B cell (primary cell): ENCODE results near the gene RAD21L1. TPM values are rescaled to one million over a fixed set of nuclear protein-coding genes. Genes with fewer than 3 reads are reported as not detected.

ENCODE experiments used
- ATAC-seq: fragments of 200-7000 bp; cut with Tn5 transposase; one replicate; pipeline ENCODE4 v1.10.0; 2021; ENCODE audit warnings: low read depth, mild to moderate bottlenecking, moderate number of reproducible peaks, moderate library complexity
- CTCF ChIA-PET: fragments of 350-600 bp; sonication (Branson Sonifier 250); formaldehyde crosslinking; loops from one replicate; lab custom pipeline; 2021; ENCODE audit warnings: antibody characterized with exemption, inconsistent platforms; lab: Charles Lee
- POLR2A ChIA-PET: fragments of 350-600 bp; sonication (Branson Sonifier 250); formaldehyde crosslinking; loops from one replicate; lab custom pipeline; 2021; ENCODE audit warnings: antibody characterized with exemption; lab: Charles Lee
- DNase-seq: peaks from one replicate; pipeline ENCODE4 v3.0.0; 2013
- H2AFZ ChIP-seq: 2 replicates; pipeline ENCODE4 v1.6.1; 2012; ENCODE audit warnings: mild to moderate bottlenecking, low read depth, low read length; ENCODE audit not compliant: insufficient read depth, poor library complexity, severe bottlenecking
- H3K27ac ChIP-seq, 2 donors: 1 replicate in 1 of 2; 2 replicates in 1 of 2; pipeline ENCODE4 v1.5.1; 2012 to 2013; ENCODE audit warnings: low read length in 2 of 2, mild to moderate bottlenecking in 2 of 2, moderate library complexity in 1 of 2
- H3K27me3 ChIP-seq, 4 experiments: fragments of 200-600 bp in 1 of 4; sonication (generic) in 1 of 4; replicated peaks in 1 of 4; 1 replicate in 2 of 4; 2 replicates in 2 of 4; pipeline versions ENCODE4 v1.6.1 to v1.7.0; 2013 to 2016; ENCODE audit warnings: low read length in 3 of 4, mild to moderate bottlenecking in 2 of 4, mixed read lengths in 1 of 4, moderate library complexity in 1 of 4; ENCODE audit not compliant: insufficient read depth in 4 of 4, control insufficient read depth in 3 of 4; ENCODE audit errors: control extremely low read depth in 1 of 4
- H3K36me3 ChIP-seq, 2 experiments: replicated peaks in 1 of 2; 1 replicate in 1 of 2; 2 replicates in 1 of 2; pipeline versions ENCODE4 v1.6.1 to v1.7.1; 2013; ENCODE audit warnings: low read length in 1 of 2; ENCODE audit not compliant: insufficient read depth in 2 of 2, control insufficient read depth in 1 of 2; ENCODE audit errors: control extremely low read depth in 1 of 2, extremely low read depth in 1 of 2
- H3K4me1 ChIP-seq, 2 donors: fragments of 200-600 bp in 1 of 2; sonication (generic) in 1 of 2; 1 replicate in 1 of 2; 2 replicates in 1 of 2; pipeline versions ENCODE4 v1.5.1 to v1.6.1; 2013 to 2017; ENCODE audit warnings: low read length in 2 of 2; ENCODE audit not compliant: control insufficient read depth in 2 of 2, insufficient read depth in 2 of 2
- H3K4me2 ChIP-seq: replicated peaks from 2 replicates; pipeline ENCODE3; 2012; ENCODE audit warnings: mild to moderate bottlenecking, low read depth, low read length; ENCODE audit not compliant: poor library complexity, severe bottlenecking
- H3K4me3 ChIP-seq, 5 experiments: fragments of 200-600 bp in 1 of 5; sonication (generic) in 1 of 5; 1 replicate in 3 of 5; 2 replicates in 2 of 5; pipeline versions ENCODE4 v1.5.1 to v1.7.0; 2011 to 2016; ENCODE audit warnings: low read length in 4 of 5, mild to moderate bottlenecking in 4 of 5, low read depth in 2 of 5, control low read depth in 1 of 5, moderate library complexity in 1 of 5; ENCODE audit not compliant: insufficient read depth in 1 of 5; ENCODE audit errors: control extremely low read depth in 1 of 5, extremely low read depth in 1 of 5
- H3K79me2 ChIP-seq: fragments of 200-600 bp; sonication (generic); one replicate; pipeline ENCODE4 v1.6.0; 2016; ENCODE audit warnings: low read length; ENCODE audit not compliant: control insufficient read depth, insufficient read depth
- H3K9ac ChIP-seq: fragments of 200-600 bp; sonication (generic); 2 replicates; pipeline ENCODE4 v1.6.1; 2017; ENCODE audit warnings: mild to moderate bottlenecking, low read length, moderate library complexity
- H3K9me3 ChIP-seq, 3 donors: one replicate each; pipeline versions ENCODE4 v1.6.1 to v1.7.1; 2013; ENCODE audit warnings: low read length in 2 of 3; ENCODE audit not compliant: control insufficient read depth in 2 of 3, insufficient read depth in 1 of 3; ENCODE audit errors: control extremely low read depth in 1 of 3
- H4K20me1 ChIP-seq: 2 replicates; pipeline ENCODE4 v1.6.0; 2012; ENCODE audit warnings: mild to moderate bottlenecking, low read length; ENCODE audit not compliant: insufficient read depth, control insufficient read depth, poor library complexity, severe bottlenecking
- H3K27ac Mint-ChIP-seq: one replicate; pipeline ENCODE4 v1.8.0; 2021; ENCODE audit warnings: mixed read lengths
- H3K27me3 Mint-ChIP-seq: one replicate; pipeline ENCODE4 v1.8.0; 2021; ENCODE audit warnings: mixed read lengths
- H3K4me1 Mint-ChIP-seq: one replicate; pipeline ENCODE4 v1.8.0; 2021; ENCODE audit warnings: mixed read lengths
- H3K4me3 Mint-ChIP-seq: one replicate; pipeline ENCODE4 v1.8.0; 2021; ENCODE audit warnings: mixed read lengths
- H3K9me3 Mint-ChIP-seq: one replicate; pipeline ENCODE4 v1.8.0; 2022; ENCODE audit warnings: mixed read lengths; ENCODE audit not compliant: insufficient read depth
- EZH2 ChIP-seq: IDR thresholded peaks from 2 replicates; pipeline ENCODE4 v1.6.1; 2012; ENCODE audit warnings: borderline replicate concordance, low read depth, mild to moderate bottlenecking, moderate library complexity, low read length; ENCODE audit not compliant: insufficient read depth, poor library complexity, severe bottlenecking
- WGBS: methylation state at CpG from one replicate; pipeline ENCODE4 v1.1.5; 2013; ENCODE audit warnings: missing lambda C conversion rate; ENCODE audit not compliant: insufficient coverage; 5-methylcytosine and 5-hydroxymethylcytosine counted together
- intact Hi-C: fragments of 100-400 bp; cut with micrococcal nuclease; formaldehyde crosslinking; loops from one replicate; pipeline ENCODE4 v1.10.0; 2022
- polyA plus RNA-seq: library from polyadenylated mRNA; depleted of rRNA; stranded (reverse); fragments of >200 nt; gene quantifications from 2 replicates; pipeline ENCODE4 v1.2.3, GENCODE V29; 2012
- total RNA-seq, 2 donors: library from RNA; stranded (reverse); fragments of 120-200 nt in 1 of 2; gene quantifications; 1 replicate in 1 of 2; 2 replicates in 1 of 2; pipeline versions ENCODE4 v1.2.3 to v1.2.4, GENCODE V29; 2013 to 2022
- TF ChIP-seq, protein P1 (sequence below): fragments of 200-600 bp; IDR thresholded peaks from one replicate; pipeline ENCODE4 v1.8.0; 2022; ENCODE audit warnings: antibody characterized with exemption, mild to moderate bottlenecking

RAD21L1 gene
- total and polyA plus RNA-seq, 2 donors (not counting 1 experiment from before 2014, with no cell fraction given) = not detected

DNA sequence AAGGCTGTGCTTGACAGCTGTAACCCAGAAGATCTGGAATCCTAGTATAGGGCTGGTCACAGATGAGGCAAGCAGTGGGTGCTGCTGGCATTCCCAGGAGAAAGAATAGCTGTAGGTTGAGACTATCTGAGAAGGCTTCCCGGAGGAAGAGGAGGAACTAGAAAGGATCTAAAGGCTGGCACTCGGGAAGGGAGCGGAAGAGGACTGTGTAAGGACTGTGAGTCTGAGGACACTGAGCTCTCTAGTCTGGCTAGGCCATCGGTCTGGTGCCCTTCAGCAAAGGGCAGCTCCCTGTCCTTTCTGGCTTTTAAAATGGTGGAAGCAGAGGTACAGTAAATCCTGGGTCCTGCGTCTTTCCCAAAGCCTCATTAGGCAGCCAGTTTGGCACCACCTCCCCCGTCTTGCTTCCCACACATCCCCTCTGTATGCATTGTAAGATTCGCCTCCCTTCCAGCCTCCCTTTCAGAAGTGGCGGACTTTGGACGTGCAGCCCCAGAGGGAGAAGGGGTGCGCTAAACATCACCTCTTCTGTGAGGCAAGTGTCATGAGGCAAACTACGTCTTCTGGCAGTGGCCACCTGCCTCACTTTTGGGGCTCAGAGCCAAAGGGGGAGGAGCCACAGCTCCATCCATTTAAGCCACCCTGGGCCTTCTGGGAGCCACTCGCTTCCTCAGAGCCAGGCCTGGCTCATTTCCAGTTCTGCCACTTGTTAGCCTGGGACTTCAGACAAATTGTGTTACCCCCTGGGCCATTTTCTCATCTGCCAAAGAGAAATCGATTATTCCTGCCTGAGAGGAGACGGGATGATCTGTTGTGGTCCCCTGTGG lies 48.9 kb downstream of the RAD21L1 start:
- no peak for TF ChIP-seq EZH2
- TF ChIP-seq, protein P1, sequence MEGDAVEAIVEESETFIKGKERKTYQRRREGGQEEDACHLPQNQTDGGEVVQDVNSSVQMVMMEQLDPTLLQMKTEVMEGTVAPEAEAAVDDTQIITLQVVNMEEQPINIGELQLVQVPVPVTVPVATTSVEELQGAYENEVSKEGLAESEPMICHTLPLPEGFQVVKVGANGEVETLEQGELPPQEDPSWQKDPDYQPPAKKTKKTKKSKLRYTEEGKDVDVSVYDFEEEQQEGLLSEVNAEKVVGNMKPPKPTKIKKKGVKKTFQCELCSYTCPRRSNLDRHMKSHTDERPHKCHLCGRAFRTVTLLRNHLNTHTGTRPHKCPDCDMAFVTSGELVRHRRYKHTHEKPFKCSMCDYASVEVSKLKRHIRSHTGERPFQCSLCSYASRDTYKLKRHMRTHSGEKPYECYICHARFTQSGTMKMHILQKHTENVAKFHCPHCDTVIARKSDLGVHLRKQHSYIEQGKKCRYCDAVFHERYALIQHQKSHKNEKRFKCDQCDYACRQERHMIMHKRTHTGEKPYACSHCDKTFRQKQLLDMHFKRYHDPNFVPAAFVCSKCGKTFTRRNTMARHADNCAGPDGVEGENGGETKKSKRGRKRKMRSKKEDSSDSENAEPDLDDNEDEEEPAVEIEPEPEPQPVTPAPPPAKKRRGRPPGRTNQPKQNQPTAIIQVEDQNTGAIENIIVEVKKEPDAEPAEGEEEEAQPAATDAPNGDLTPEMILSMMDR = no peak
- Histone ChIP-seq H3K9ac (no peak overlapping the region), H3K27ac (no peak overlapping the region), H3K4me1 (no peaks in the 10 kb centered on the region), H3K4me2 (no peak overlapping the region), H3K4me3 (no peak overlapping the region), H3K9me3 (no peaks in the 10 kb centered on the region), H2AFZ (no peak overlapping the region), H3K36me3 (no peaks in the 10 kb centered on the region), H4K20me1 (no peaks in the 10 kb centered on the region), H3K27me3 (no peaks in the 10 kb centered on the region), H3K79me2 (no peaks in the 10 kb centered on the region)
- WGBS = 94% methylated on average over 11 of the region's 14 CpGs
- ChIA-PET CTCF (no interaction called here), POLR2A (no interaction called here)
- intact Hi-C loops = no loop called here
- H3K4me3 Mint-ChIP-seq = no peak overlapping the region
- no peak for DNase-seq
- H3K27me3 Mint-ChIP-seq = no peaks in the 10 kb centered on the region
- no peak overlapping the region for H3K27ac Mint-ChIP-seq
- no peak for ATAC-seq
- H3K4me1 Mint-ChIP-seq = peaks cover 3% of the 10 kb centered on the region
- no peaks in the 10 kb centered on the region for H3K9me3 Mint-ChIP-seq

GRCh38 chr20:1275919-1276318 lies 50.1 kb downstream of the RAD21L1 start:
- no peak overlapping the region for H3K27ac Mint-ChIP-seq
- H3K4me3 Mint-ChIP-seq = no peak overlapping the region
- intact Hi-C loops = no loop called here
- Histone ChIP-seq H3K9ac (no peak overlapping the region), H4K20me1 (no peaks in the 10 kb centered on the region), H2AFZ (no peak overlapping the region), H3K79me2 (no peaks in the 10 kb centered on the region), H3K4me2 (no peak overlapping the region), H3K27ac (no peak overlapping the region), H3K27me3 (no peaks in the 10 kb centered on the region), H3K9me3 (no peaks in the 10 kb centered on the region), H3K36me3 (no peaks in the 10 kb centered on the region), H3K4me3 (no peak overlapping the region), H3K4me1 (no peaks in the 10 kb centered on the region)
- CTCF ChIA-PET = no interaction called here
- WGBS = no CpG with 5 or more reads among the region's 2 CpGs
- no peak for DNase-seq
- H3K4me1 Mint-ChIP-seq = peaks cover 3% of the 10 kb centered on the region
- no peak for ATAC-seq
- no peaks in the 10 kb centered on the region for H3K27me3 Mint-ChIP-seq
- TF ChIP-seq, protein P1 = no peak
- TF ChIP-seq EZH2 = no peak
- POLR2A ChIA-PET = no interaction called here
- H3K9me3 Mint-ChIP-seq = no peaks in the 10 kb centered on the region
